ENCODE measurements around the gene MEIS3. TPM values are rescaled to one million over a fixed set of nuclear protein-coding genes. Genes with fewer than 3 reads are reported as not detected.
"Not testable (repeated sequence)": the region's sequence is repeated elsewhere in the genome, so short reads cannot be mapped to it uniquely, and the experiment has no call there.

The MEIS3 gene
- total RNA-seq, 6 donors from 2014 or later, result 1.7 to 7.1 (median 3.8) TPM; not detected in 1

DNA sequence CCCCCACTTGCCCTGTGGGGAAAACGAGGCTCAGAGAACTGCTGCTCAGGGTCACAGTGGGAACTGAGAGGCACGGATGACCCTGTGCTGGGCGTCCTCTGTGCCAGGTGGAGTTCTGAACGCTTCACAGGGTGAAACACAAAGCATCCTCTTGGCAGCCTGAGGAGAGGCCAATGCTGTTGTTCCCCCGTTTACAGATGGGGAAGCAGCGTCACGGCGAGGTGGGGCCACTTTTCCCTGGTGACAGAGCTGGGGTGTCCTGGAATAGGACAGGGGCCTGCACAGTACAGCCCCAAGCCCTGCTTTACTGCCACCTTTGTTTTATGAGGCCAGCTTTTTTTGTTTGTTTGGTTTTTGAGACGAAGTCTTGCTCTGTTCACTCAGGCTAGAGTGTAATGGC is 48.1 kb downstream of the MEIS3 start:
- Histone ChIP-seq H3K36me3 (peaks cover 24 to 93% (median 74%) of the 10 kb centered on the region in 4 donors), H3K4me3 (no peak overlapping the region), H3K27ac (peak overlapping the region in 2 of 4 donors; percentile 73 to 86), H3K4me1 (no peaks in the 10 kb centered on the region), H3K27me3 (no peaks in the 10 kb centered on the region), H3K9me3 (no peaks in the 10 kb centered on the region)
- WGBS, 2 donors, result 91 to 93% methylated on average over 9 of the region's 9 CpGs
- no peak for TF ChIP-seq EP300 (IDR thresholded peaks at IDR 0.05)
- no peak for TF ChIP-seq POLR2A (IDR thresholded peaks at IDR 0.05)
- TF ChIP-seq, protein P1, sequence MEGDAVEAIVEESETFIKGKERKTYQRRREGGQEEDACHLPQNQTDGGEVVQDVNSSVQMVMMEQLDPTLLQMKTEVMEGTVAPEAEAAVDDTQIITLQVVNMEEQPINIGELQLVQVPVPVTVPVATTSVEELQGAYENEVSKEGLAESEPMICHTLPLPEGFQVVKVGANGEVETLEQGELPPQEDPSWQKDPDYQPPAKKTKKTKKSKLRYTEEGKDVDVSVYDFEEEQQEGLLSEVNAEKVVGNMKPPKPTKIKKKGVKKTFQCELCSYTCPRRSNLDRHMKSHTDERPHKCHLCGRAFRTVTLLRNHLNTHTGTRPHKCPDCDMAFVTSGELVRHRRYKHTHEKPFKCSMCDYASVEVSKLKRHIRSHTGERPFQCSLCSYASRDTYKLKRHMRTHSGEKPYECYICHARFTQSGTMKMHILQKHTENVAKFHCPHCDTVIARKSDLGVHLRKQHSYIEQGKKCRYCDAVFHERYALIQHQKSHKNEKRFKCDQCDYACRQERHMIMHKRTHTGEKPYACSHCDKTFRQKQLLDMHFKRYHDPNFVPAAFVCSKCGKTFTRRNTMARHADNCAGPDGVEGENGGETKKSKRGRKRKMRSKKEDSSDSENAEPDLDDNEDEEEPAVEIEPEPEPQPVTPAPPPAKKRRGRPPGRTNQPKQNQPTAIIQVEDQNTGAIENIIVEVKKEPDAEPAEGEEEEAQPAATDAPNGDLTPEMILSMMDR (IDR thresholded peaks at IDR 0.05), result no peak
- no peak for TF ChIP-seq POLR2AphosphoS5 (IDR thresholded peaks at IDR 0.05)
- no peak for ATAC-seq (ENCODE audit: low FRiP score in 2 of 2)
- no peak for DNase-seq

DNA sequence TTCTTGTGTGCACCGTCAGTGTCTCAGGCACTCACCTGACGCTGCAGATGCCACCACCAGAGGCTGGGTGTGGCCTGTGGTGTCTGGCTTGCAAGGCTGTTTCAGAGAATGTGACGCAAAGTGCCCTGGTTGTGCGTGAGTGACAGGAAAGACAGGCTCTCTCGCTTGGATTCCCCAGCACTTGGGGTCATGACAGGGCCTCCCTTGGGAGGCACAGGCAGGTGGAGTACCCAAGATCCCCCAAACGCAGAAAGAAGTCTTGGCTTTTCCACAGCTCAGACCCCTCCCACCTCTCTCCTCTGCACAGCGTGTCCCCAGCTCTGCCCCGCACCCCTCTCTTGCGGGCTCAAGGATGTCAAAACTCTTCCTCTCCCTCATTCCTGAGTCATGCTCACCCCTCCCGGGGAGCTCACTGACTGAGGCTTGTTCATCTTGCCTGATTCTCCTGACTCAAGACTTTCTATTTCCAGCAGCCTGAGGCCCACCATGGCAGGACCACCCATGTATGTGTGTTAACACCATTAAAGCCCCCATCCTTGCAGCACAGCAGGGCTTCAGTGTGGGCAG is 49.2 kb downstream of the MEIS3 start:
- 55 to 63% methylated on average over 4 to 10 of the region's 10 CpGs for WGBS, 2 donors
- no peak for TF ChIP-seq EP300 (IDR thresholded peaks at IDR 0.05)
- peak in 1 of 4 donors; percentile 31 for TF ChIP-seq POLR2A (IDR thresholded peaks at IDR 0.05)
- peak in 1 of 2 donors; percentile 28 for TF ChIP-seq POLR2AphosphoS5 (IDR thresholded peaks at IDR 0.05)
- TF ChIP-seq, protein P1 (IDR thresholded peaks at IDR 0.05), result no peak
- peaks cover 13 to 93% (median 68%) of the 10 kb centered on the region in 4 donors for H3K36me3 ChIP-seq
- ATAC-seq (ENCODE audit: low FRiP score in 2 of 2), result peak; percentile 73
- DNase-seq, result peak in 1 of 2 donors; percentile 78
- no peak overlapping the region for H3K4me3 ChIP-seq
- no peaks in the 10 kb centered on the region for H3K27me3 ChIP-seq
- H3K27ac ChIP-seq, result peak overlapping the region; percentile 52 to 86 (median 70)
- H3K4me1 ChIP-seq, result no peaks in the 10 kb centered on the region
- H3K9me3 ChIP-seq, result no peaks in the 10 kb centered on the region

DNA sequence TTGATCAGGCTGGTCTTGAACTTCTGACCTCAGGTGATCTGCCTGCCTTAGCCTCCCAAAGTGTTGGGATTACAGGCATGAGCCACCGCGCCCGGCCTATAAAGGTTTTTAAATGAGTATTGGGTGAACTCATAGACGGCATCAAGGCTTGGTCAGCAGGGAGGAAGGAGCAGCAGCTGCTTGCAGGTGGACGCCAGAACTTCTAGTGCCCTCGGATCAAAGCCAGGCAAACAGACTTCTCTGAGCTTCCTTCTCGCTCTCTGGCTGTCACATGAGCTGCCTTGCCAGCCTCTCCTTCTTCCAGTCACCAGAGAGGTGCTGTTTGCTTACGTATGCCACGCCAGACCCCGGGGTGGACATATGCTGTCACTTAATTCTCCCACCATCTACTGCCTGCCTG is 53.9 kb downstream of the MEIS3 start:
- not testable (repeated sequence) for H3K9me3 ChIP-seq; ATAC-seq (ENCODE audit: low FRiP score in 2 of 2); H3K4me1 ChIP-seq; H3K4me3 ChIP-seq; DNase-seq; H3K27me3 ChIP-seq
- Histone ChIP-seq H3K27ac (peak overlapping the region in 2 of 4 donors; percentile 43 to 74), H3K36me3 (peaks cover 7 to 93% (median 67%) of the 10 kb centered on the region in 4 donors)
- WGBS, 2 donors, result 83 to 93% methylated on average over 5 to 10 of the region's 10 CpGs

DNA sequence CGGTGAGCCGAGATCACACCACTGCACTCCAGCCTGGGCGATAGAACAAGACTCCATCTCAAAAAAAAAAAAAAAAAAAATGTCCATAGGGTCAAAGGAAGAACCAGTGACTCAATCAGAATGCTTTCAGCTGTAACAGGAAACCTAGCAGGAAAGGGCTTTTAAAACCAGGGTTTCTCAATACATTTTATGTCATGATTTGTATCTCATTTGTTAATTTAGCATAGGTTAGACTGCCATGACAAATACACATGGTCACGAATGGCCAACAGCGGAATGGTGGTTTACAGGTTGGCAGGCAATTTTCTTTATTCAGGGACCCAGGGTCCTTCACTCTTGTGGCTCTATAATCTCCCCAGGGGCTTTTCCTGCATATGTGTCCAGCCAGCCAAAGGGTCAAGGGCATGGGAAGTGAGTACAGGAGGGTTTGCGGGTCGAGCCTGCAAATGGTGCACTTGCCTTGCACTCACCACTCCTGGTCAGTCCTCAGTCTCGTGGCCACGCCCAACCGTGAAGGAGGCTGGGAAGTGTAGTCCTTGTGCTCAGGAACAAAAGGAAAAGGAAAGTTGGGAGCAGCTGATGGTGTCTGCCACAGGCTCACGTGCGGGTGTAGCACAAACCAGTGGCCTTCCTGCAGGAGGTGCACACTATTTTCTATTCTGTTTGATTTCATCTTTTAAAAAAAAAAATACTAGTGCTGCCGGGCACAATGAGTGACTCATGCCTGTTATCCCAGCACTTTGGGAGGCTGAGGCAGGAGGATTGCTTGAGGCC is 55.4 kb downstream of the MEIS3 start:
- ATAC-seq (ENCODE audit: low FRiP score in 2 of 2) (peak in 1 of 2 donors; percentile 27), DNase-seq (no peak)
- H3K36me3 ChIP-seq, result peaks cover 1 to 93% (median 72%) of the 10 kb centered on the region in 4 donors
- WGBS, 2 donors, result 79 to 83% methylated on average over 12 to 13 of the region's 13 CpGs
- TF ChIP-seq EP300 (IDR thresholded peaks at IDR 0.05), result no peak
- TF ChIP-seq, protein P1 (IDR thresholded peaks at IDR 0.05), result no peak
- TF ChIP-seq POLR2A (IDR thresholded peaks at IDR 0.05), result no peak
- no peak for TF ChIP-seq POLR2AphosphoS5 (IDR thresholded peaks at IDR 0.05)
- H3K27me3 ChIP-seq, result no peaks in the 10 kb centered on the region
- H3K9me3 ChIP-seq, result no peaks in the 10 kb centered on the region
- no peak overlapping the region for H3K4me3 ChIP-seq
- peaks cover 0 to 3% (median 0%) of the 10 kb centered on the region in 4 donors for H3K4me1 ChIP-seq
- H3K27ac ChIP-seq, result peak overlapping the region; percentile 43 to 74 (median 58)

DNA sequence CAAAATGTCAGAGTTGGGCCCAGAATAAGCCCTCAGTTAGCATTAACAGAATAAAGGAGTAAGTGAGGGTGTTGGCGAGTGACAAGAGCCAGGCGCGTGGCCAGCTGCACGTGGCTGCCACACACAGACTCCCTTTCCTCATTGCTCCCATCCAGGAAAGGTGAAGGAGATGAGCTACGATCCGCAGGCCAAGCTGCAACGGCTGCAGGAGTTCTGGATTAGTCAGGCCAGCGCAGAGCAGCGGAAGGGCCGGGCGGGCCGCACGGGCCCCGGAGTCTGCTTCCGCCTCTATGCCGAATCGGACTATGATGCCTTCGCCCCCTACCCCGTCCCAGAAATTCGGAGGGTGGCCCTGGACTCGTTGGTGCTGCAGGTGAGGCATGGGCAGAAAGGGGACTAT is 57.0 kb downstream of the MEIS3 start:
- H3K36me3 ChIP-seq, result peaks cover 10 to 100% (median 80%) of the 10 kb centered on the region in 4 donors
- peak in 1 of 2 donors; percentile 63 for DNase-seq
- WGBS, 2 donors, result 94 to 96% methylated on average over 15 to 21 of the region's 21 CpGs
- no peak overlapping the region for H3K4me3 ChIP-seq
- peaks cover 0 to 3% (median 0%) of the 10 kb centered on the region in 4 donors for H3K4me1 ChIP-seq
- no peak for ATAC-seq (ENCODE audit: low FRiP score in 2 of 2)
- H3K9me3 ChIP-seq, result no peaks in the 10 kb centered on the region
- no peak overlapping the region for H3K27ac ChIP-seq
- TF ChIP-seq POLR2AphosphoS5 (IDR thresholded peaks at IDR 0.05) (no peak), POLR2A (IDR thresholded peaks at IDR 0.05) (no peak), EP300 (IDR thresholded peaks at IDR 0.05) (no peak)
- TF ChIP-seq, protein P1 (IDR thresholded peaks at IDR 0.05), result no peak
- H3K27me3 ChIP-seq, result no peaks in the 10 kb centered on the region

Measured in upper lobe of left lung (tissue), 6 donors.